NCI-H1105 (cell line): ENCODE results near the gene GCG.
A peak's percentile ranks its signal among the peaks of the same experiment; 100 is the strongest.

Experiments used
- DNase-seq: peaks from one replicate; lab custom pipeline; 2025; lab: John Stamatoyannopoulos, UW

Gene GCG

DNA sequence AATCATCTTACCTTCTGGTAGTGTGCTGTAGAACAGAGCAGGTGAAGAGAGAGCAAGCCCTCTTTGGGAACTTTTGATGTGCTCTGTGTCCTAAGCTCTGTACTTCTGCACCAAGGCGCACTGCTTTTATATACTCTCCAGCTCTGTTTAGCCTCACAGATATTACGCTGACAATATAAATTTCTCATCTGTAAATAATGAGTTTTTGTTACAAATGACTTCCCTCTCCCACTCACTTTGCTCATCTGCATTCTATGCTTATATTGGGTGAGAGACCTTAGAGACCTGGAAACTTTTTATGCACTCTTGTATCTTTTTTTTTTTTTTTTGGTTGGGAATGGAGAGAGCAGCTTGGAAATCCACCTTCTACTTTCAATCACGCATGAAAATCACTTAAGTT is at the start of gene GCG:
Gene GCG, minus strand, starts transcription at position 101 of the 400 bp plus-strand sequence. CDS start 3,069 bp downstream, outside the sequence.
- DNase-seq, result no peak

DNA sequence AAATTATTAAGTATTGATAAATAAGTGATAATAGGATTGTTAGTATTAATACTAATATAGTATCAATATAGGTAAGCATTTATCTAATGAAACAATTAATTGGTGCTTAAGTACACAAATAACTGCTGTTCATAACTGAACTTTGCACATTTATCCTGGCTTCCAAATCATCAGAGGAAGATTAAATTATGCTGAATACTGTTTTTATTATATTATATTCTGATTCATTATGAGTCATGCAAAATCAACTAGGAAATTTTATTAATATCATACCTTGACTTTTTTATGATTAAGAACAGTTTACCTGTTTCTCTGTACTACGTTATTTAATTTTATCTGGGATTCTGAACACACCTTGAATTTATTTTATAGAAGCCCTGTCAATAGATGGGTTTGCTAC is 48.6 kb upstream of the GCG start:
- DNase-seq, result no peak

DNA sequence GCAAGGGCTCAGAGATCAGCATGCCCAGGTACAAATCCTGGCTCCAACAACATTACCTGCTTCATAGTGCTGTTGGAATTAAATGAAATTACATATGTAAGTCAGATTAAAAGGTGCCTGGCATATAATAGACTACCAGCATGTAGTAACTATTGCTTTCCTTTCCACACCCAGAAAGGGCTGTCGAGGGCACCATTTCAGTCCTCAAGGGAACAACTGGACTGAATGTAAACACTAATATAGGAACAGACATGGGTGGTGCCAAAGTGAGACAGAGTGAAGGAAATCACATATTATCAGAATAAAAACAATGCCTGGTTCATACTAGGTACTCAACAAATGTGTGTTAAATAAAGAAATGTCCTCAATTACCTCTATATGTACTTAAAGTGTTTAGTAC is 47.9 kb upstream of the GCG start:
- DNase-seq, result no peak

GRCh38 chr2:162198239-162198638 is 46.2 kb upstream of the GCG start:
- no peak for DNase-seq

DNA sequence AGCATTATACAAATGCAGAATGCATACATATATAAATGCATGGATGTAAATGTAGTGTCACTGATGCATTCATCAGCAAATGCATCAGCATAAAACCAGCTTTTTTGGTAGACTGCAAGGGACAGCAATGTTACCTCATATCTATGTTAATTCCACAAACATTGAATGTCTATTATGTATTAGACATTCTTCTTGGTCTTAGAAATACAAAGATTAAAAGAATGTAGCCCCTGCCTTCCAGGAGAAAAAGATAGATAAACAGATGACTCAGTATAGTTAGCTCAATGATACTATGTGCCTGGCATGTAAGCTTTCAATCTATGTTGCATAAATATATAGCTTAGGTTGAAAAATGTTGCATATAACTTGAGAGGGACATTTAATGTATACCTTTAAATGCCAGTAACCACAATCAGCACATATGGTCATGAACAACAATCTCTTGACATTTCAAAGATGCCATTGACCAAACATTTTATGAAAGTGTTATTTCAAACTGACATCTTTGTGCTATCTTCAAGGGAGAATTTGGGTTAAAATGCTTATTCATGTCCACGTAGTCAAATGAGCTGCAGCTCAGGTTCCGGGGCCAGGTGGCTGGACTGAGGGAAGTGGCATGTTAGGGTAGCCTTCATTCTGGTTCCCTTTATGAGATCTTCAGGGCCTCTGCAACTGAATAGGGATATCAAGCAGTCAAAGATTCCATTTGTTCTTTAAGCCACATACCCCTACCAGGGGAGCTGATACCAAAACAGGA is 45.2 kb upstream of the GCG start:
- no peak for DNase-seq

DNA sequence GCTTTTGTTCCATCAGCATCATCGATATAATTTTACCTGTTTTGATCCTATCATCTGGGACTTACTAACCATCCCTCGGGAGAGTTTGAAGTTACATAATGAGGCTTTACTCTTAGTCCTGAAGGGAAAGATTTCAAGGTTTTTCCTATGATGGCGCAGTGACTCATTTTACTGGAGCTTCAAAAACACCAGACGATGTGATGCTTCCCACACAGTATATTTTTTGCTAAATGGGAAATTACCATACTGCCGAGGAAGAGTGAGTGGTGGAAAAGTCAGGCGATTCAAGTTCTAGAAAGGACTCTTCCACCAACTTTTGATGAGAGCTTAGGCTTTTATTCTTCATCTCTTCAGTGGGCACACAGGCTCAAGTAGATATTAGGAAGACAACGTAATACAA is 44.6 kb upstream of the GCG start:
- no peak for DNase-seq

DNA sequence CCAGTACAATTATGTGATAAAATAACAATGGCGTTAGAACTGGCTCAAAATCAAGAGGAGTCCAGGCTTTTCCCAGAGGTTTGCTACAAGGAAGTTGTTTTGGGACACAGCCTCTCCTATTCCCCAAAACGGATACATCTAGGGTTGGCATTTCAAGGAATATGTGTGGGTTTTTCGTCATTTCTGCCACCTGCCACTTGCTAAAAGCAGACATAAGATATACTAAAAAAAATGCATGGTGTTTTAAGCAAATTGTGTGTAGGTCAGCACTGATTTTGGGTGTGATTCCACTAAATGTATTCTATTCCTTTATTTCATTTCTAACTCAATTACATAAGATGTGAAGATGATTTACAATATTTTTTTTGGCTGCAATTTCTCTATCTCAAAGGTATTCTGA is 36.4 kb upstream of the GCG start:
- no peak for DNase-seq

DNA sequence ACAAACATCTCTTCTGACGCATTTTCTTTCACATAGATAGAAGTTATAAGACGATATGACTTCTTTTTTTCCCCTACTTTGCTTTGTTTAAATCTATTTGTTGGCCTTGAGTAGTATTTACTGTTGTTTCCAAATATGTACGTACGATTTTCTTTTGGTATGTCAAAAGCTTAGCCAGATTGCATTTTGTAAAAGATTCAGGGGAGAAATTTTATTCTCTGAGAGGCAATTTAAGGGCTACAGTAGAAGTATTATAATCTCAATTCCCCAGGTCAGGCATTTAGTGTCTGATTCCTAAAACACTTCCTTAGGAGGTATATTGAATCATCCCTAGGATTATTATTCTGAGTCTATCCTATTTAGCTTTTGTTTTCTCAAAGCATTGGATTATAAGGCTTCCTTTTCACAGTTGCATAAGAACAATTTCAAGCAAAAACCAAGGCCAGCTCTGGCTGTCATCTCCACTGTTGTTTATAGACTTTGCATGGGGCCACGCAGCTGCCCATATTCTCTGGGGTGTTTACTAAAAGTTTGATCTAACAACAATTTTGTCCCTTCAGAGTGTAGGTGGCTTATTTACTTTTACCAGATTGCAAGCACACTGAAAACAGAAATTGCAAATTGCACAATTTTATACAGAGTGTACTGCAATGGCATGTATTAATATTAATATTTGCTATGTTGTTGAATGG is 33.6 kb upstream of the GCG start:
- no peak for DNase-seq

- no peak for DNase-seq
Measured at GRCh38 chr2:162184821-162185450, 32.9 kb upstream of the GCG start.

GRCh38 chr2:162184359-162184758 is 32.3 kb upstream of the GCG start:
- no peak for DNase-seq

GRCh38 chr2:162182395-162182794 is 30.3 kb upstream of the GCG start:
- no peak for DNase-seq

- no peak for DNase-seq
Measured at GRCh38 chr2:162177301-162177700, 25.3 kb upstream of the GCG start.

- DNase-seq, result no peak
Measured at GRCh38 chr2:162175714-162176113, 23.7 kb upstream of the GCG start.

- no peak for DNase-seq
Measured at GRCh38 chr2:162174746-162175145, 22.7 kb upstream of the GCG start.

DNA sequence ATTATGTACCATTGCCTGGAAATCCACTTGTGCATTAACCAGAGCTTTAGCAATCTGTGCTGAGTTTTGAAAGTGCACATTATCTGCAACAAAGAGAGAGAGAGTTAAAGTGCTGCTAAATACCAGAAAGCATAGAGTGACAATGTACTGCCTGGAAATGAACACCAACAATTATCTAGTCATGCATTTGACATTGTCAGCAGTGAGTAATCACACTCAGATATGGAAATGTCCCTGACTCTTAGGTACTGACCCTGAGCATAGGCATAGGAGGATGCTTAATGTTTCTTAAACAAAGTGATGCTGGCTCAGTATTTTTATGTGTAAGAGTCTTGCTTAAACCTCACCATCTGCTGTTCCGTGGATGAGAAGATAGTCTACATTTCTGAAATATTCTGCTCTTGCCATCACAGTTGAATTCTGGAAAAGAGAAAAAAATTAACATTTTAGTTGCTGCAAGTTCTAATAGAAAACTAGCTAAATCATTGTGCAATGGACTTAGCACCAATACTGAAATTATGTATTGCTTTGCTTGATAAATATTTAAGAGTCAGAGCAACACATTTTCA is 20.8 kb upstream of the GCG start:
- no peak for DNase-seq

DNA sequence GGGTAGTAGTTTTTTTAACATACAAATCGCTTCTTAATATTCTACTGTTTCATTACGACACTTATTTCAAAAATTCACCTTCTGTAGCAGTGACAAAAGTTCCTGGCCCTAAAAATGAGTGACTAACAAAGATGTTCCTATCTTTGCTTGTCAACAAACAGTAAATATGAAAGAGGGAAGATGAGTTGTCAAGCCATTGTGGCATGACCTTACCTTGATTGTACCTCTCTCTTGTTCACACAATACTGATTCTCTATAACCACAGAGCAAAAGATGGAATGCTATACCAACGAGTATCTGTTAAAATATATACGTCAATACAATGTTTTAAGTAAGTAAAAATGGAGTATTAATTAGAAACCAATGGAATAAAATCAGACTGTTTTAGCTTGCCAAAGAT is 14.7 kb upstream of the GCG start:
- no peak for DNase-seq

GRCh38 chr2:162166174-162166573 is 14.1 kb upstream of the GCG start:
- DNase-seq, result no peak

DNA sequence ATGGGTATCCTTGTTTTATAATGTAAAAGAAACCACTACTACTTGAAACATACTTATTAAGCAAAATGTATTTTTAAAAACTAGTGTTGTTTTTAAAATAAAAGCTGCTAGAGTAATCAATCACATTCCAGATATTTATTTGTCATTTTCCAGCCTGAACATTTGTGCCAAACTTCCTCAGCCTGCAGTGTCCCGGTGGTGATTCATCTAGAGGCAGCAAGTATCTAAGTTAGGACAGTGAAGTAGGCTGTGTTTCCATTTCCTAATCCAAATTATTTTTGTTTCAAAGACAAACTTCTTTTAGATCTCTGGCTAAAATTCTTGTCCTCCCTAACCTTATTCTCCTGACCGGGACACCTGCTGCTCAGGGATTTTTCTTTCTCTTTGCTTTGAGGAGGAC is 12.8 kb upstream of the GCG start:
- no peak for DNase-seq

DNA sequence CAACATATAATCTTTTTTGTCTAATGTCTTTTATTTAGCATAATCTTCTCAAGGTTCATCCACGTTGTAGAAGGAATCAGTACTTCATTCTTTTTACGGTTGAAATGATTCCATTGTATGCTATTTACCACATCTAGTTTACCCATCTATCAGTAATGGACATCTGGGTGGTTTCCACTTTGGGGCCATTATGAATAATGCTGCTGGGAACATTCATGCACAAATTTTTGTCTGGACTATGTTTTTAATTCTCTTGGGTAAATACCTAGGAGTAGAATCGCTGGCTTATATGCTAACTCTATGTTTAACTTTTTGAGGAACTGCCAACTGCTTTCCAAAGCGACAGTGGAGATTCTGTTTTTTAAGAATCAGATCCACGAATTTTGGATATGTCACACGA is 7.4 kb upstream of the GCG start:
- no peak for DNase-seq

DNA sequence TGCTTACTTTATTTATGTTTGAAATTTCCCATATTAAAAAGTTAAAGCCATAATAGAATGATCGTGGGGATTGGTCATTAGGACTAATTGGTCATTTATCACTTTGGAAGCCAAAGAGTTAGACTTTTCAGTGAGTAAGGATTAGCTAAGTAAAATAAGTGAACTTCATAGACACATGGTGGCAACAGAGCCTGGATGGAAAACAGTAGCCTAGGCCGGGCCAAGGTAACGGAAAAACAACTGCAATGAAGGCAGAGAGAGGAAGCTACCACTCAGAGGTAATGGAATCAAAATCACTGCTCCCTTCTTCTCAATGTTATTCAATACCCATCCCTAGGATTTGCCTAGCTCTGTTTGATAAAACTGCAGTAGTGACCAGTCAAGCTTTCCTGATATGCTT is 4.1 kb upstream of the GCG start:
- no peak for DNase-seq

- DNase-seq, result no peak
Measured at GRCh38 chr2:162155093-162155492, 3.0 kb upstream of the GCG start.

GRCh38 chr2:162153608-162154224 is 1.7 kb upstream of the GCG start:
- peak; percentile 40 for DNase-seq

- DNase-seq, result no peak
Measured at GRCh38 chr2:162149940-162150339, 2.1 kb downstream of the GCG start.
